MM.1S (cell line): ENCODE data around the gene TMEM14B.

ENCODE experiments used
- CTCF ChIP-seq: fragments of 300-600 bp; sonication (generic); IDR thresholded peaks from 2 replicates; pipeline ENCODE4 v1.5.1; 2016; ENCODE audit warnings: antibody characterized with exemption, low read length, mixed read lengths
- EZH2 ChIP-seq: fragments of 300-600 bp; sonication (generic); optimal IDR thresholded peaks from 2 replicates; pipeline ENCODE3; 2017; ENCODE audit warnings: low read depth, mild to moderate bottlenecking, antibody characterized with exemption, low read length, mixed read lengths
- EZH2phosphoT487 ChIP-seq: fragments of 300-600 bp; sonication (generic); IDR thresholded peaks from 2 replicates; pipeline ENCODE4 v1.6.1; 2018; ENCODE audit warnings: antibody characterized with exemption, low read length

GRCh38 chr6:10791673-10792072, 44.1 kb downstream of the TMEM14B start:
- TF ChIP-seq CTCF (no peak), EZH2 (no peak), EZH2phosphoT487 (no peak)
